Measurements from ENCODE around the gene SRGAP3.
A peak's percentile ranks its signal among the peaks of the same experiment; 100 is the strongest.

The SRGAP3 gene

GRCh38 chr3:9118222-9118621 lies 131.2 kb downstream of the SRGAP3 start:
- TF ChIP-seq, protein P1, sequence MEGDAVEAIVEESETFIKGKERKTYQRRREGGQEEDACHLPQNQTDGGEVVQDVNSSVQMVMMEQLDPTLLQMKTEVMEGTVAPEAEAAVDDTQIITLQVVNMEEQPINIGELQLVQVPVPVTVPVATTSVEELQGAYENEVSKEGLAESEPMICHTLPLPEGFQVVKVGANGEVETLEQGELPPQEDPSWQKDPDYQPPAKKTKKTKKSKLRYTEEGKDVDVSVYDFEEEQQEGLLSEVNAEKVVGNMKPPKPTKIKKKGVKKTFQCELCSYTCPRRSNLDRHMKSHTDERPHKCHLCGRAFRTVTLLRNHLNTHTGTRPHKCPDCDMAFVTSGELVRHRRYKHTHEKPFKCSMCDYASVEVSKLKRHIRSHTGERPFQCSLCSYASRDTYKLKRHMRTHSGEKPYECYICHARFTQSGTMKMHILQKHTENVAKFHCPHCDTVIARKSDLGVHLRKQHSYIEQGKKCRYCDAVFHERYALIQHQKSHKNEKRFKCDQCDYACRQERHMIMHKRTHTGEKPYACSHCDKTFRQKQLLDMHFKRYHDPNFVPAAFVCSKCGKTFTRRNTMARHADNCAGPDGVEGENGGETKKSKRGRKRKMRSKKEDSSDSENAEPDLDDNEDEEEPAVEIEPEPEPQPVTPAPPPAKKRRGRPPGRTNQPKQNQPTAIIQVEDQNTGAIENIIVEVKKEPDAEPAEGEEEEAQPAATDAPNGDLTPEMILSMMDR (IDR thresholded peaks at IDR 0.05): no peak
- no peak overlapping the region for H3K27ac ChIP-seq

DNA sequence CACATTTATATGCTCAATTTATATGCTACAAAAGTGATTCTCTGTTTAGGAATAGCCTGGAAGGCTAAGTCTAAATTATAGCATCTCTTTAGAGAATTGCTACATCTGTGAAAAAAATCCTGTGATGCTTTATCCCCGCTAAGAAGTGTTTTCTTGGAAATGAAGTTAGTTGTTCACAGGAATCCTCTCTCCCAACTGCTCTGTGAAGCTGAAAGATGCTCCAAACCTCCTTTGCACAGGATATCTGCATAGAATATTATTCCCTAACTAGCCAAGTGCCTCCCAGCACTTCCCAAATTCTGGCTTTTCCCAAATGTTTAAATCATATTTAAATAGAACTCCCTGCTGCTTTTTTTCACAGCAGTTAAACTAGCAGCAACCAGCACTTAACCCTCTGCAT lies 132.2 kb downstream of the SRGAP3 start:
- TF ChIP-seq ZFX (IDR thresholded peaks at IDR 0.05; ENCODE audit: borderline replicate concordance): no peak
- TF ChIP-seq, protein P1 (IDR thresholded peaks at IDR 0.05): no peak
- no peak overlapping the region for H3K27ac ChIP-seq

DNA sequence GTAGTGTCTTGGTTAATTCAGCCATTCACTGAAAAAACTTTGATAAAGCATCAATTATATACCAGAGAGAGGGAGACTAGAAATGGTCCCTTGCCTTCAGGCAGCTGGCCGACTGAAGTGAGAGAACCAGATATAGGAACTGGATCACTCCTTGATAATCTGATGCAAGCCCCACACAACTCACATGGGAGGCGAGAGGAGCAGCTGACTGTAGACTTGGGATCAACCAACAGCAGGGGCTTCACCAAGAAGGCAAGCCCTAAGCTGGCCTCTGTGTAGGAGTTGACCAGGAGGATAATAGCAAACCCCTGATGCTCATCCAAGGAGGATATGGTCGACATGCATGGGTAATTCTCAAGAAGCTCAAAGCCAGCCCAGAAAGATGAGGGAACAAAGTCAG lies 133.1 kb downstream of the SRGAP3 start:
- TF ChIP-seq, protein P1 (IDR thresholded peaks at IDR 0.05): no peak
- TF ChIP-seq ZFX (IDR thresholded peaks at IDR 0.05; ENCODE audit: borderline replicate concordance): no peak
- no peak overlapping the region for H3K27ac ChIP-seq

DNA sequence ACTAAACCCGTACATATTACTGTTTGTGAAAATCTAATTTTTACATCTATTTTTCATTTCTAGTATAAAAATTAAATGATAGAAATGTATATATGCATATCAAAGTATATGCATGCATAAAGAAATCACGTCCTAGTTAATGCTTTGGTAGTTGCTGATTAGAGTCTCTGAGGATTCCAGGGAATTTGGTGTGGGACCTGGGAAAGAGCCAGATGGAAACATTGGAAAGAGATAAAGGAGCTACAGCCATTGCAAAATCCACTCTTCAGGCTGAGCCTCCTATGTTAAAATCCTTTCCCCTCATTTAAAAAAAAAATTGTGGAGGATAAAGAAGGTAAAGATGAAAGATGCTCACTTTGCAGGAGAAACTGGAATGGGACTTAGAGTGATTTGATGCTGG lies 134.1 kb downstream of the SRGAP3 start:
- TF ChIP-seq, protein P1 (IDR thresholded peaks at IDR 0.05): no peak
- TF ChIP-seq ZFX (IDR thresholded peaks at IDR 0.05; ENCODE audit: borderline replicate concordance): no peak
- H3K27ac ChIP-seq: no peak overlapping the region

DNA sequence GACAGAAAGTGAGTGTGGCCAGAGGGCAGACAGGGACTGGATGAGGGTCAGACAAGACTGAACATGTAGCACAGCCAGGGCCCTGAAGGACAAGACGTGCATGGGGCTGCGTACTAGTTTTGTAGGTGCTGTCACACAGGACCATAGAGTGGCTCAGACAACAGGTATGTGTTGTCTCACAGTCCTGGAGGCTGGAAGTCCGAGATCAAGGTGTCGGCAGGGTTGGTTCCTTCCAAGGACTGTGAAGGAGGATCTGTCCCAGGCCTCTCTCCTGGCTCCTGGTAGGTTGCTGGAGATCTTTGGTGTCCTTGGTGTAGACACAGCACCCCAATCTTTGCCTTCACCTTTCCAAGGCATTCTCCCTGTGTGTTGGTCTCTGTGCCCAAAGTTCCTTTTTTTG lies 136.4 kb downstream of the SRGAP3 start:
- no peak for TF ChIP-seq ZFX (IDR thresholded peaks at IDR 0.05; ENCODE audit: borderline replicate concordance)
- TF ChIP-seq, protein P1 (IDR thresholded peaks at IDR 0.05): no peak
- no peak overlapping the region for H3K27ac ChIP-seq

DNA sequence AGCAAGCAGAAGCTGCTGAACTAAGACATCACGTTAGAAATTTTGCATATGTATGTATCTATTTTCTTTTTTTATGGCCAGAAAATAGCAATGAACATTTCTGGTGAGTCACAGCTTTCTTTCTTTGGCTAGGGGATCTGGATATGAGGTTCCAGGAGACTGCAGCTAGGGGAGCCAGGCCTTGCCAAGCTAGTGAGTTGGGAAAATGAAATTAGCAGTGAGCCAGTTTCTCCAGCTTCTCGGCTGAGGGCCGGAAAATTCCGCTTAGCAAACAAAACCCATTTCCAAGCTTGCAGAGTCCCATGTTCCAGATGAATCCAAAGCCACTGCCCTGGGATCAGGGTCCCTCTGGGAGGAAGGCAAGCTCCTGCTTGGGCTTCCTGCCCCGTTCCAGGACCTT lies 137.6 kb downstream of the SRGAP3 start:
- no peak overlapping the region for H3K27ac ChIP-seq

GRCh38 chr3:9111417-9111816 lies 138.0 kb downstream of the SRGAP3 start:
- TF ChIP-seq ZFX (IDR thresholded peaks at IDR 0.05; ENCODE audit: borderline replicate concordance): no peak
- TF ChIP-seq, protein P1 (IDR thresholded peaks at IDR 0.05): peak; percentile 10; the same call in 1 of the 2 replicates

More for the DNA sequence above, 137.6 kb downstream of the SRGAP3 start:
- TF ChIP-seq, protein P1 (IDR thresholded peaks at IDR 0.05): no peak
- TF ChIP-seq ZFX (IDR thresholded peaks at IDR 0.05; ENCODE audit: borderline replicate concordance): no peak

More at GRCh38 chr3:9111417-9111816, 138.0 kb downstream of the SRGAP3 start:
- no peak overlapping the region for H3K27ac ChIP-seq
